SK-N-MC (cell line): ENCODE data around the gene CYBB.

Experiments
- EZH2 ChIP-seq: fragments of 200-600 bp; sonication (generic); IDR thresholded peaks from one replicate; pipeline ENCODE4 v1.6.1; 2017; ENCODE audit warnings: antibody characterized with exemption
- FOXP2 ChIP-seq: optimal IDR thresholded peaks from 2 replicates; pipeline ENCODE3; 2011; ENCODE audit warnings: mild to moderate bottlenecking, moderate library complexity; ENCODE audit not compliant: insufficient read depth; ENCODE audit errors: extremely low read length, control extremely low read depth
- POLR2AphosphoS5 ChIP-seq: IDR thresholded peaks from 2 replicates; pipeline ENCODE4 v1.6.1; 2012; ENCODE audit warnings: mild to moderate bottlenecking, low read depth, low read length, borderline replicate concordance

GRCh38 chrX:37759878-37760418 lies 19.9 kb upstream of the CYBB start:
- no peak for TF ChIP-seq EZH2
- TF ChIP-seq POLR2AphosphoS5: no peak
- TF ChIP-seq FOXP2: no peak
